Transverse colon (tissue), 4 donors: Measurements from ENCODE around the gene ARNT2. TPM values are rescaled to one million over a fixed set of nuclear protein-coding genes. Genes with fewer than 3 reads are reported as not detected.

Source experiments
- DNase-seq: peaks from one replicate; pipeline ENCODE4 v3.0.0-alpha.2; 2019
- H3K27ac ChIP-seq, 4 donors: fragments of 200-600 bp; sonication (generic); 2 replicates each; pipeline ENCODE4 v1.5.1; 2016 to 2018; ENCODE audit warnings: inconsistent platforms in 4 of 4
- H3K27me3 ChIP-seq: fragments of 200-600 bp; sonication (generic); 2 replicates; pipeline ENCODE4 v1.5.1; 2017; ENCODE audit warnings: inconsistent platforms
- H3K36me3 ChIP-seq, 4 donors: fragments of 200-600 bp; sonication (generic); 2 replicates each; pipeline ENCODE4 v1.5.1; 2017 to 2019; ENCODE audit warnings: inconsistent platforms in 4 of 4
- H3K4me1 ChIP-seq, 4 donors: fragments of 200-600 bp; sonication (generic); 2 replicates each; pipeline ENCODE4 v1.5.1; 2017 to 2020; ENCODE audit warnings: inconsistent platforms in 4 of 4
- H3K4me3 ChIP-seq, 4 donors: fragments of 200-600 bp; sonication (generic); 1 replicate in 1 of 4; 2 replicates in 3 of 4; pipeline versions ENCODE4 v1.5.1 to v1.6.1; 2017 to 2019; ENCODE audit warnings: inconsistent platforms in 4 of 4
- H3K9me3 ChIP-seq, 2 donors: fragments of 200-600 bp; sonication (generic); 2 replicates each; pipeline ENCODE4 v1.5.1; 2017 to 2019; ENCODE audit warnings: inconsistent platforms in 2 of 2
- CTCF ChIP-seq, 5 experiments: fragments of 200-600 bp in 3 of 5; fragments of 450-650 bp in 2 of 5; sonication (generic) in 3 of 5; IDR thresholded peaks; 1 replicate in 2 of 5; 2 replicates in 3 of 5; pipeline ENCODE4 v1.5.1; 2016 to 2017; ENCODE audit warnings: antibody characterized with exemption in 5 of 5, inconsistent platforms in 3 of 5, mild to moderate bottlenecking in 2 of 5, moderate library complexity in 1 of 5
- EP300 ChIP-seq: sonication (generic); formaldehyde crosslinking; IDR thresholded peaks from one replicate; pipeline ENCODE4 v1.6.1; 2017; ENCODE audit warnings: antibody characterized with exemption, low read depth
- POLR2A ChIP-seq: fragments of 450-650 bp; IDR thresholded peaks from one replicate; pipeline ENCODE4 v1.6.1; 2016; ENCODE audit warnings: antibody characterized with exemption, mild to moderate bottlenecking, moderate library complexity
- POLR2AphosphoS5 ChIP-seq, 3 donors: sonication (generic); formaldehyde crosslinking; IDR thresholded peaks; one replicate each; pipeline ENCODE4 v1.6.1; 2016; ENCODE audit warnings: antibody characterized with exemption in 3 of 3
- WGBS, 2 donors: methylation state at CpG; one replicate each; pipeline ENCODE4 v1.1.5; 2018; ENCODE audit warnings: low coverage in 1 of 2; 5-methylcytosine and 5-hydroxymethylcytosine counted together
- in situ Hi-C, 4 donors: fragments of 200-750 bp; cut with MboI; loops; one replicate each; pipeline versions ENCODE4 v1.15.0 to v1.15.1; 2017; ENCODE audit warnings: low sequenced_read_pairs in 3 of 4, low pct_ligation_motif_present in 1 of 4, low pct_unique_long_range_greater_than_20kb in 1 of 4
- intact Hi-C: fragments of 100-400 bp; cut with DNase I; formaldehyde crosslinking; loops from one replicate; pipeline ENCODE4 v1.15.1; 2023; ENCODE audit warnings: low total_unique reads
- total RNA-seq, 4 donors: library from RNA; depleted of rRNA; stranded (reverse); fragments of >200 nt; gene quantifications; one replicate each; pipeline ENCODE4 v1.1.0, GENCODE V29; 2016

ARNT2 gene
- total RNA-seq, 4 donors from 2014 or later, result 1.9 to 4.0 (median 2.5) TPM; not detected in 1

- DNase-seq, result no peak
- H3K27ac ChIP-seq, result no peak overlapping the region
- in situ Hi-C loops (loop anchor here (10.0 to 25.0 kb wide), 3 partner anchors 214 to 414 kb away; partner anchors contain the start of gene CEMIP (in 1 of the 4)), intact Hi-C loops (no loop called here)
- no peaks in the 10 kb centered on the region for H3K36me3 ChIP-seq
- H3K4me3 ChIP-seq, result no peak overlapping the region
- H3K9me3 ChIP-seq, result no peaks in the 10 kb centered on the region
- H3K27me3 ChIP-seq, result no peaks in the 10 kb centered on the region
- no peaks in the 10 kb centered on the region for H3K4me1 ChIP-seq
- 57 to 76% methylated on average over 3 to 10 of the region's 10 CpGs for WGBS, 2 donors
- TF ChIP-seq POLR2AphosphoS5 (IDR thresholded peaks at IDR 0.05) (no peak), CTCF (IDR thresholded peaks at IDR 0.05) (no peak), POLR2A (no peak)
These were observed 156.6 kb downstream of the ARNT2 start for GRCh38 chr15:80560601-80561400.

- H3K9me3 ChIP-seq, result no peaks in the 10 kb centered on the region
- H3K4me3 ChIP-seq, result no peak overlapping the region
- in situ Hi-C loops (loop anchor here (10.0 to 25.0 kb wide), 3 partner anchors 213 to 413 kb away; partner anchors contain the start of gene CEMIP (in 1 of the 4)), intact Hi-C loops (no loop called here)
- TF ChIP-seq POLR2A (no peak), EP300 (no peak), POLR2AphosphoS5 (IDR thresholded peaks at IDR 0.05) (no peak), CTCF (IDR thresholded peaks at IDR 0.05) (no peak)
- no peaks in the 10 kb centered on the region for H3K36me3 ChIP-seq
- H3K4me1 ChIP-seq, result no peaks in the 10 kb centered on the region
- 63% methylated on average over 1 of the region's 1 CpG; no CpG with 5 or more reads in 1 of the 2 donors for WGBS, 2 donors
- H3K27ac ChIP-seq, result no peak overlapping the region
- DNase-seq, result no peak
- H3K27me3 ChIP-seq, result no peaks in the 10 kb centered on the region
These were observed 157.3 kb downstream of the ARNT2 start for GRCh38 chr15:80561500-80561899.

- Histone ChIP-seq H3K4me1 (no peaks in the 10 kb centered on the region), H3K27ac (no peak overlapping the region), H3K36me3 (no peaks in the 10 kb centered on the region), H3K4me3 (no peak overlapping the region), H3K27me3 (no peaks in the 10 kb centered on the region), H3K9me3 (no peaks in the 10 kb centered on the region)
- TF ChIP-seq POLR2AphosphoS5 (IDR thresholded peaks at IDR 0.05) (no peak), EP300 (no peak), CTCF (IDR thresholded peaks at IDR 0.05) (no peak), POLR2A (no peak)
- DNase-seq, result no peak
- intact Hi-C loops, result no loop called here
- in situ Hi-C loops, result loop anchor here (10.0 to 25.0 kb wide), 3 partner anchors 213 to 413 kb away; partner anchors contain the start of gene CEMIP (in 1 of the 4)
- WGBS, 2 donors, result 77 to 85% methylated on average over 4 of the region's 4 CpGs
These were observed 157.9 kb downstream of the ARNT2 start for GRCh38 chr15:80562033-80562432.

- intact Hi-C loops, result no loop called here
- H3K27me3 ChIP-seq, result no peaks in the 10 kb centered on the region
- TF ChIP-seq EP300, result no peak
- no peak for TF ChIP-seq CTCF (IDR thresholded peaks at IDR 0.05)
- TF ChIP-seq POLR2A, result no peak
- TF ChIP-seq POLR2AphosphoS5 (IDR thresholded peaks at IDR 0.05), result no peak
- 84 to 100% methylated on average over 1 to 11 of the region's 11 CpGs for WGBS, 2 donors
- DNase-seq, result no peak
- no peaks in the 10 kb centered on the region for H3K36me3 ChIP-seq
- H3K4me3 ChIP-seq, result no peak overlapping the region
- peaks cover 0 to 2% (median 0%) of the 10 kb centered on the region in 4 donors for H3K4me1 ChIP-seq
- no peak overlapping the region for H3K27ac ChIP-seq
- H3K9me3 ChIP-seq, result no peaks in the 10 kb centered on the region
- in situ Hi-C loops, result loop anchor here (10.0 to 25.0 kb wide), 3 partner anchors 212 to 412 kb away; partner anchors contain the start of gene CEMIP (in 1 of the 4)
These were observed 158.7 kb downstream of the ARNT2 start for GRCh38 chr15:80562846-80563245.
